Choroid plexus epithelial cell (primary cell): ENCODE data around the gene USF3.

Experiments
- DNase-seq: peaks from one replicate; pipeline ENCODE4 v3.0.0-alpha.2; 2010; ENCODE audit warnings: low read depth
- H3K4me3 ChIP-seq: 2 replicates; pipeline ENCODE4 v1.5.1; 2011; ENCODE audit warnings: low read depth, mild to moderate bottlenecking, control low read depth, low read length, moderate library complexity
- TF ChIP-seq, protein P1 (sequence below): conservative IDR thresholded peaks from 2 replicates; pipeline ENCODE4 v1.5.1; 2011; ENCODE audit warnings: low read depth, mild to moderate bottlenecking, control low read depth, inconsistent platforms, low read length, moderate library complexity

The USF3 gene

GRCh38 chr3:113601240-113601639 is 95.2 kb downstream of the USF3 start:
- H3K4me3 ChIP-seq: no peak overlapping the region
- TF ChIP-seq, protein P1, sequence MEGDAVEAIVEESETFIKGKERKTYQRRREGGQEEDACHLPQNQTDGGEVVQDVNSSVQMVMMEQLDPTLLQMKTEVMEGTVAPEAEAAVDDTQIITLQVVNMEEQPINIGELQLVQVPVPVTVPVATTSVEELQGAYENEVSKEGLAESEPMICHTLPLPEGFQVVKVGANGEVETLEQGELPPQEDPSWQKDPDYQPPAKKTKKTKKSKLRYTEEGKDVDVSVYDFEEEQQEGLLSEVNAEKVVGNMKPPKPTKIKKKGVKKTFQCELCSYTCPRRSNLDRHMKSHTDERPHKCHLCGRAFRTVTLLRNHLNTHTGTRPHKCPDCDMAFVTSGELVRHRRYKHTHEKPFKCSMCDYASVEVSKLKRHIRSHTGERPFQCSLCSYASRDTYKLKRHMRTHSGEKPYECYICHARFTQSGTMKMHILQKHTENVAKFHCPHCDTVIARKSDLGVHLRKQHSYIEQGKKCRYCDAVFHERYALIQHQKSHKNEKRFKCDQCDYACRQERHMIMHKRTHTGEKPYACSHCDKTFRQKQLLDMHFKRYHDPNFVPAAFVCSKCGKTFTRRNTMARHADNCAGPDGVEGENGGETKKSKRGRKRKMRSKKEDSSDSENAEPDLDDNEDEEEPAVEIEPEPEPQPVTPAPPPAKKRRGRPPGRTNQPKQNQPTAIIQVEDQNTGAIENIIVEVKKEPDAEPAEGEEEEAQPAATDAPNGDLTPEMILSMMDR: no peak
- no peak for DNase-seq

GRCh38 chr3:113600418-113601182 is 95.8 kb downstream of the USF3 start:
- no peak overlapping the region for H3K4me3 ChIP-seq
- TF ChIP-seq, protein P1: no peak
- DNase-seq: no peak
